ENCODE data around the gene DDAH1. TPM values are rescaled to one million over a fixed set of nuclear protein-coding genes. Genes with fewer than 3 reads are reported as not detected.

DDAH1 gene
- total and polyA plus RNA-seq, 2 of the 4 experiments (the other 2 are of a cell fraction): 78.0 to 94.5 TPM

DNA sequence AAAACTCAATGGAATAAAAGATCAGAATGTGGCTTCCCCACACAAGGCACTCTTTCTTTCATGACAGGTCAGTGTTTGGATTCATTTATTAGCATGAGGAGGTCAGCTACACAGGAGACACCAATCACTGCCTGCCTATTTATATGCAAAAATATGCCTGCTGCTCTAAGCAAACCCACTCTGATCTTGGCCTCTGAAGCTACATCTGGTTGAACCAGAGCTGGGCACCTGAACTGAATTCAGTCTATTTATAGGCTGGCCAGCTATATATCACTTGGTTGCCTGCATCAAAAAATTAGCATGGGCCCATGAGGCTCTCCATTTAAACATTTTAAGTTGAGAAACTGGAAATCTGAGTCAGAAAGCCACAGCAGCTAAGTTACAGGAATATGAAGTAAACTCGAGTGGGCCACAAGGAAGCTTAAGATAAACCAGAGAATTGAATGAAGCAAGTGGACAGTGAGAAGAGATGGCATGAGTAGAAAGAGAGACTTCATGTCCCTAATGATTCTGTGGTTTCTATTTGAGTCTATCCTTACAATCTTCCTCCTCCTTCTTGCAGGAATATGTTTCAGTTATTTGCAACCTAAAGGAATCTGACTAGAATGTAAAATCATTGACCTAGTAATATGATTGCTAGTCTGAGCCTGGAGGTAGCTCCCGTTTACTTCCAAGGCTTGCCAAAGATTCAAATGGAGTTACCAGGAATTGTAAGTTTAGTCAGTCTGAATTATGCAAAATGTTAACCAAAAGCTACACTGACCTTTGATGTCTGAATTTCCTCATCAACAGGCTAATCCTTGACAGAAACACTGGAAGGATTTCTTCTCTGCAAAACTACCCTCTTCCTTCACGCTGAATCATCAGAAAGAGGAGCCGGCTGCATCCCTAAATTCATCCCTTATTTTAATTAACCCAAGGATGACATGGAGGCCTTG, 17.7 kb downstream of the DDAH1 start:
- 92% methylated on average over 2 of the region's 4 CpGs; no CpG with 5 or more reads in 1 of the 2 experiments for WGBS, 2 experiments (ENCODE audit: extremely low coverage in 2 of 2, insufficient read length in 1 of 2)
- peak overlapping the region; percentile 64 for H3K4me2 ChIP-seq (ENCODE audit: low read depth, low read length)
- H3K18ac ChIP-seq (ENCODE audit: low read depth, low read length): peak overlapping the region; percentile 51; the same call in 1 of the 2 replicates
- H3K56ac ChIP-seq (ENCODE audit: extremely low read depth, insufficient read depth, low read length): no peak overlapping the region; the same call in 1 of the 2 replicates
- ATAC-seq (ENCODE audit: low read depth) (peak; percentile 33), DNase-seq (peak; percentile 61)
- H3K14ac ChIP-seq (replicated peaks; ENCODE audit: low read depth, low read length): peak overlapping the region; percentile 63
- H3K4me1 ChIP-seq (ENCODE audit: control insufficient read depth, insufficient read depth, low read length): peaks cover 22% of the 10 kb centered on the region
- H2AK9ac ChIP-seq (replicated peaks; ENCODE audit: low read depth, low read length, poor library complexity): no peak overlapping the region
- H3K4me3 ChIP-seq (ENCODE audit: insufficient read depth, low read depth, low read length): no peak overlapping the region
- no peaks in the 10 kb centered on the region for H3K9me3 ChIP-seq (ENCODE audit: control insufficient read depth, insufficient read depth, low read length)
- H2BK20ac ChIP-seq (ENCODE audit: low read depth, low read length): no peak overlapping the region; the same call in 1 of the 2 replicates
- peaks cover 19% of the 10 kb centered on the region; the same call in 1 of the 2 replicates for H4K20me1 ChIP-seq (ENCODE audit: insufficient read depth, low read length)
- H2BK5ac ChIP-seq (ENCODE audit: low read depth, low read length, poor library complexity, severe bottlenecking): peak overlapping the region; percentile 87
- peaks cover 5% of the 10 kb centered on the region for H3K36me3 ChIP-seq (ENCODE audit: control insufficient read depth, insufficient read depth, low read length)
- ChIA-PET CTCF (interaction anchor here (0.6 kb wide), 1 partner anchor 50 kb away, joined by 5 read pairs; no protein-coding TSS in a partner anchor), POLR2A (ENCODE audit: unreplicated experiment) (interaction anchor here (0.6 to 1.2 kb wide), 2 partner anchors 126 to 132 kb away, joined by 3 to 27 read pairs; no protein-coding TSS in a partner anchor)
- H4K91ac ChIP-seq (ENCODE audit: insufficient read depth, low read depth, low read length): no peak overlapping the region
- no peak overlapping the region for H3K9ac ChIP-seq (ENCODE audit: low read depth, low read length)
- peak overlapping the region; percentile 22; the same call in 1 of the 2 replicates for H3K23ac ChIP-seq (ENCODE audit: low read depth, low read length)
- peaks cover 54 to 73% of the 10 kb centered on the region in 2 experiments for H3K79me1 ChIP-seq (ENCODE audit: low read depth in 1 of 2, low read length in 2 of 2)
- H2BK15ac ChIP-seq (ENCODE audit: low read depth, low read length): no peak overlapping the region
- in situ Hi-C loops (cut with MboI; ENCODE audit: low sequenced_read_pairs) (no loop called here), intact Hi-C loops (cut with micrococcal nuclease) (no loop called here), dilution Hi-C loops (cut with HindIII; ENCODE audit: low sequenced_read_pairs, unreplicated experiment) (no loop called here)
- BruUV-seq (replicated peaks): no TSS peak
- H4K5ac ChIP-seq (ENCODE audit: low read depth, low read length): peak overlapping the region; percentile 2; the same call in 1 of the 2 replicates
- H3K27me3 ChIP-seq (ENCODE audit: control insufficient read depth, insufficient read depth, low read length): no peaks in the 10 kb centered on the region
- H2AFZ ChIP-seq (replicated peaks; ENCODE audit: low read length, poor library complexity): no peak overlapping the region
- H4K8ac ChIP-seq (ENCODE audit: low read depth in 2 of 2, low read length in 2 of 2): peak overlapping the region; percentile 1 to 23; a peak in 2 of 4 replicates
- TF ChIP-seq FOS (IDR thresholded peaks at IDR 0.05; ENCODE audit: low read depth, low read length): no peak
- TF ChIP-seq, protein P1, sequence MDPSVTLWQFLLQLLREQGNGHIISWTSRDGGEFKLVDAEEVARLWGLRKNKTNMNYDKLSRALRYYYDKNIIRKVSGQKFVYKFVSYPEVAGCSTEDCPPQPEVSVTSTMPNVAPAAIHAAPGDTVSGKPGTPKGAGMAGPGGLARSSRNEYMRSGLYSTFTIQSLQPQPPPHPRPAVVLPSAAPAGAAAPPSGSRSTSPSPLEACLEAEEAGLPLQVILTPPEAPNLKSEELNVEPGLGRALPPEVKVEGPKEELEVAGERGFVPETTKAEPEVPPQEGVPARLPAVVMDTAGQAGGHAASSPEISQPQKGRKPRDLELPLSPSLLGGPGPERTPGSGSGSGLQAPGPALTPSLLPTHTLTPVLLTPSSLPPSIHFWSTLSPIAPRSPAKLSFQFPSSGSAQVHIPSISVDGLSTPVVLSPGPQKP (IDR thresholded peaks at IDR 0.05; ENCODE audit: borderline replicate concordance, low read depth, low read length): no peak
- TF ChIP-seq, protein P2, sequence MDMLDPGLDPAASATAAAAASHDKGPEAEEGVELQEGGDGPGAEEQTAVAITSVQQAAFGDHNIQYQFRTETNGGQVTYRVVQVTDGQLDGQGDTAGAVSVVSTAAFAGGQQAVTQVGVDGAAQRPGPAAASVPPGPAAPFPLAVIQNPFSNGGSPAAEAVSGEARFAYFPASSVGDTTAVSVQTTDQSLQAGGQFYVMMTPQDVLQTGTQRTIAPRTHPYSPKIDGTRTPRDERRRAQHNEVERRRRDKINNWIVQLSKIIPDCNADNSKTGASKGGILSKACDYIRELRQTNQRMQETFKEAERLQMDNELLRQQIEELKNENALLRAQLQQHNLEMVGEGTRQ (IDR thresholded peaks at IDR 0.05; ENCODE audit: low read depth, low read length): no peak
- no peak for TF ChIP-seq RCOR1 (IDR thresholded peaks at IDR 0.05; ENCODE audit: insufficient replicate concordance, low read length)
- TF ChIP-seq MAZ (IDR thresholded peaks at IDR 0.05; ENCODE audit: borderline replicate concordance, low read depth, low read length): no peak
- no peak; the same call in 1 of the 2 replicates for TF ChIP-seq MAFK (IDR thresholded peaks at IDR 0.05; ENCODE audit: low read depth, low read length)
- no peak for TF ChIP-seq RAD21 (IDR thresholded peaks at IDR 0.05; ENCODE audit: low read length)
- TF ChIP-seq POLR2A (IDR thresholded peaks at IDR 0.05; ENCODE audit: low read depth, low read length): no peak
- TF ChIP-seq CHD1 (IDR thresholded peaks at IDR 0.05; ENCODE audit: low read depth, low read length): no peak
- H2BK120ac ChIP-seq (ENCODE audit: low read depth, low read length): peak overlapping the region; percentile 5; the same call in 1 of the 2 replicates
- peak overlapping the region; percentile 58; the same call in 1 of the 2 replicates for H3K27ac ChIP-seq (ENCODE audit: insufficient read depth, low read length)
- H2AK5ac ChIP-seq (ENCODE audit: low read depth, low read length): peak overlapping the region; percentile 22; the same call in 1 of the 2 replicates
- H3K9me1 ChIP-seq (ENCODE audit: insufficient read depth, low read length): peaks cover 19% of the 10 kb centered on the region
- peak overlapping the region; percentile 30; the same call in 1 of the 2 replicates for H3K4ac ChIP-seq (ENCODE audit: low read depth, low read length)
